ENCODE data around the gene DUSP10. TPM values are rescaled to one million over a fixed set of nuclear protein-coding genes. Genes with fewer than 3 reads are reported as not detected.

The DUSP10 gene
- total RNA-seq, 2 donors from 2014 or later = 6.5 to 11.7 TPM

DNA sequence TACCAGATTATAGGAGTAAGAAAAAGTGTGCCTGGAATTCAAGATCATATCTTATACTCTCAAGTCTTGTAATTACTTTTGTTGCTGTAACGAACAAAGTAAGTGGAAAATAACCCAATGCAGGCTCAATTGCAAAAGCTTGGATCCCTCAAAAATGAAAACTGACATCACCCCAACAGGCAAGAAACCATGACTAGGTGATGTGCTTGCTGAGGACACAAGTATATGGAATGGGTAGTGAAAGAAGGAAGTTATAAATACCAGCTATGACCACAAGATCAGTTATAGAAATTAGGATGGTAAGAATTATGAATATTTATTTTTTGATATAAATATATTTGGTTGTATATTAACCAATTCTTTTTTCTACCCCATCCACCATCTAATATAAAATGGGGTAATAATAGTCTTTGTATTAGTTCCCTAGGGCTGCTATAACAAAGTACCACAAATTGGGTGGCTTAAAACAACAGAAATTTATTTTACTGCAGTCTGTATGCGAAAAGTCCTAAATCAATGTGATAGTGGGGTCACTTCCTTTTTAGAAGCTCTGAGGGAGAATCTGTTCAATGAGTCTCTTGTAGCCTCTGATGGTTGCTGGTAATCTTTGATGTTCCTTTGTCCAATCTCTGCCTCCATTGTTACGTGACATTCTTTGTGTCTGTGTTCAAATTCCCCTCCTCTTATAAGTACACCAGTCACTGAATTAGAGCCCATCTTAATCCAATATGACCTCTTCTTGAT is 45.0 kb downstream of the DUSP10 start:
- Mint-ChIP-seq H3K27ac (no peak overlapping the region), H3K4me1 (no peaks in the 10 kb centered on the region), H3K27me3 (ENCODE audit: insufficient read depth) (no peaks in the 10 kb centered on the region), H3K36me3 (ENCODE audit: low read depth) (peaks cover 4% of the 10 kb centered on the region), H3K4me3 (no peak overlapping the region), H3K9me3 (no peaks in the 10 kb centered on the region)
- no peaks in the 10 kb centered on the region for H3K27me3 ChIP-seq (ENCODE audit: control insufficient read depth, insufficient read depth, low read length, poor library complexity, severe bottlenecking)
- DNase-seq = no peak
- peaks cover 26% of the 10 kb centered on the region for H3K36me3 ChIP-seq (ENCODE audit: control insufficient read depth, insufficient read depth, low read length)
- H3K9me3 ChIP-seq (ENCODE audit: control insufficient read depth, low read length) = peaks cover 17% of the 10 kb centered on the region
- H3K9ac ChIP-seq (ENCODE audit: extremely low read depth, low read length, poor library complexity, severe bottlenecking) = no peak overlapping the region
- 92 to 100% methylated on average over 3 of the region's 3 CpGs for WGBS, 2 experiments (ENCODE audit: insufficient coverage in 1 of 2, insufficient read length in 1 of 2)
- TF ChIP-seq, protein P1, sequence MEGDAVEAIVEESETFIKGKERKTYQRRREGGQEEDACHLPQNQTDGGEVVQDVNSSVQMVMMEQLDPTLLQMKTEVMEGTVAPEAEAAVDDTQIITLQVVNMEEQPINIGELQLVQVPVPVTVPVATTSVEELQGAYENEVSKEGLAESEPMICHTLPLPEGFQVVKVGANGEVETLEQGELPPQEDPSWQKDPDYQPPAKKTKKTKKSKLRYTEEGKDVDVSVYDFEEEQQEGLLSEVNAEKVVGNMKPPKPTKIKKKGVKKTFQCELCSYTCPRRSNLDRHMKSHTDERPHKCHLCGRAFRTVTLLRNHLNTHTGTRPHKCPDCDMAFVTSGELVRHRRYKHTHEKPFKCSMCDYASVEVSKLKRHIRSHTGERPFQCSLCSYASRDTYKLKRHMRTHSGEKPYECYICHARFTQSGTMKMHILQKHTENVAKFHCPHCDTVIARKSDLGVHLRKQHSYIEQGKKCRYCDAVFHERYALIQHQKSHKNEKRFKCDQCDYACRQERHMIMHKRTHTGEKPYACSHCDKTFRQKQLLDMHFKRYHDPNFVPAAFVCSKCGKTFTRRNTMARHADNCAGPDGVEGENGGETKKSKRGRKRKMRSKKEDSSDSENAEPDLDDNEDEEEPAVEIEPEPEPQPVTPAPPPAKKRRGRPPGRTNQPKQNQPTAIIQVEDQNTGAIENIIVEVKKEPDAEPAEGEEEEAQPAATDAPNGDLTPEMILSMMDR (conservative IDR thresholded peaks at IDR 0.05) = no peak
- no peaks in the 10 kb centered on the region for H3K4me1 ChIP-seq (ENCODE audit: control insufficient read depth, insufficient read depth, low read length)
- no peak overlapping the region for H3K4me3 ChIP-seq (ENCODE audit: low read length)
- H3K27ac ChIP-seq (ENCODE audit: low read depth, low read length) = no peak overlapping the region

GRCh38 chr1:221696027-221696426 is 45.9 kb downstream of the DUSP10 start:
- Histone ChIP-seq H3K9me3 (ENCODE audit: control insufficient read depth, low read length) (peaks cover 17% of the 10 kb centered on the region), H3K9ac (ENCODE audit: extremely low read depth, low read length, poor library complexity, severe bottlenecking) (no peak overlapping the region), H3K4me1 (ENCODE audit: control insufficient read depth, insufficient read depth, low read length) (no peaks in the 10 kb centered on the region), H3K36me3 (ENCODE audit: control insufficient read depth, insufficient read depth, low read length) (peaks cover 19% of the 10 kb centered on the region), H3K4me3 (ENCODE audit: low read length) (no peak overlapping the region), H3K27me3 (ENCODE audit: control insufficient read depth, insufficient read depth, low read length, poor library complexity, severe bottlenecking) (no peaks in the 10 kb centered on the region), H3K27ac (ENCODE audit: low read depth, low read length) (no peak overlapping the region)
- Mint-ChIP-seq H3K27me3 (ENCODE audit: insufficient read depth) (no peaks in the 10 kb centered on the region), H3K4me3 (no peak overlapping the region), H3K4me1 (peaks cover 4% of the 10 kb centered on the region), H3K9me3 (no peaks in the 10 kb centered on the region), H3K36me3 (ENCODE audit: low read depth) (no peaks in the 10 kb centered on the region), H3K27ac (no peak overlapping the region)
- TF ChIP-seq, protein P1 (conservative IDR thresholded peaks at IDR 0.05) = no peak
- no peak for DNase-seq

DNA sequence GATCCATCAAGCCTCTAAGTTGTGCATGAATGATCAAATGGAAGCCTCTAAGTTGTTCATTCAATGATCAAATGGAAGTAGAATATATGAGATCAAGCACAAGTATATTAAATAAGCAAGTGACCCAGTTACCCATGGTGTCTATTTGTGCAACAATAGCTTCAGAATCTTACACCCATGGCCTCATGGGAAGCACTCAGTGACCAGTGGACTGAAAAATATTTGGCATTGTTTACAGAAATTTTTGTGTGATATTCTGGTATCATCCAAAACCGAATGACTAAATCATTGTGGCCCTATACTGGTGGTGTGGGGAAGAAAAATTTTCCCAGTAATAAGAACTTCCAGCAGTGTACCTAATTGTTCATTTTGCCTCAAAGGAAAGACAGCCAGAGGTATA is 46.6 kb downstream of the DUSP10 start:
- H3K9me3 ChIP-seq (ENCODE audit: control insufficient read depth, low read length) = peaks cover 17% of the 10 kb centered on the region
- H3K4me3 ChIP-seq (ENCODE audit: low read length) = no peak overlapping the region
- H3K9me3 Mint-ChIP-seq = no peaks in the 10 kb centered on the region
- H3K36me3 Mint-ChIP-seq (ENCODE audit: low read depth) = no peaks in the 10 kb centered on the region
- WGBS, 2 experiments (ENCODE audit: insufficient coverage in 1 of 2, insufficient read length in 1 of 2) = 100% methylated on average over 1 of the region's 1 CpG
- no peak for DNase-seq
- H3K27ac ChIP-seq (ENCODE audit: low read depth, low read length) = no peak overlapping the region
- H3K27me3 Mint-ChIP-seq (ENCODE audit: insufficient read depth) = no peaks in the 10 kb centered on the region
- no peaks in the 10 kb centered on the region for H3K27me3 ChIP-seq (ENCODE audit: control insufficient read depth, insufficient read depth, low read length, poor library complexity, severe bottlenecking)
- no peak overlapping the region for H3K27ac Mint-ChIP-seq
- H3K4me3 Mint-ChIP-seq = no peak overlapping the region
- peaks cover 4% of the 10 kb centered on the region for H3K4me1 Mint-ChIP-seq
- peaks cover 14% of the 10 kb centered on the region for H3K36me3 ChIP-seq (ENCODE audit: control insufficient read depth, insufficient read depth, low read length)
- H3K4me1 ChIP-seq (ENCODE audit: control insufficient read depth, insufficient read depth, low read length) = no peaks in the 10 kb centered on the region
- no peak overlapping the region for H3K9ac ChIP-seq (ENCODE audit: extremely low read depth, low read length, poor library complexity, severe bottlenecking)
- TF ChIP-seq, protein P1 (conservative IDR thresholded peaks at IDR 0.05) = no peak
